ENCODE measurements around the gene ARF1.

Gene ARF1

DNA sequence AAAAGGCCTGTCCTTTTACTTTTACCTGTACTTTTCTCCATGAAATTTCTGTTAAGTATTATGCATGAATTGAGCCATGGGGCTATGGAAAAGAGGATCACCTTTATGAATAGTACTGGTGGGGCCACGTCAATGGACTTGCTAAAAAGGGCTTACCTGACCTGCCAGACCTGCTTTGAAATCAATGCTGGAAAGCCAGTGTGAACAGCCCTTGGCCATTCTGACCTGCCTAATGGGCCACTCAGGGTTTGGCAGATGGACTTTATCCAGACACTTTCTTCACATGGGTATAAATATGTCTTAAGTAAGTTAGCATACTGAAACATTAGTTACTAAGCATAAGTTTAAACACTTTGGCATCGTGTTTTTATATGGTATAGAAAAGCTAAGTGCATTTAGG is 49.3 kb downstream of the ARF1 start:
- no peak overlapping the region for H3K4me3 ChIP-seq (replicated peaks; ENCODE audit: low read depth, low read length)
- no peak for DNase-seq (ENCODE audit: low read depth)
- TF ChIP-seq, protein P1, sequence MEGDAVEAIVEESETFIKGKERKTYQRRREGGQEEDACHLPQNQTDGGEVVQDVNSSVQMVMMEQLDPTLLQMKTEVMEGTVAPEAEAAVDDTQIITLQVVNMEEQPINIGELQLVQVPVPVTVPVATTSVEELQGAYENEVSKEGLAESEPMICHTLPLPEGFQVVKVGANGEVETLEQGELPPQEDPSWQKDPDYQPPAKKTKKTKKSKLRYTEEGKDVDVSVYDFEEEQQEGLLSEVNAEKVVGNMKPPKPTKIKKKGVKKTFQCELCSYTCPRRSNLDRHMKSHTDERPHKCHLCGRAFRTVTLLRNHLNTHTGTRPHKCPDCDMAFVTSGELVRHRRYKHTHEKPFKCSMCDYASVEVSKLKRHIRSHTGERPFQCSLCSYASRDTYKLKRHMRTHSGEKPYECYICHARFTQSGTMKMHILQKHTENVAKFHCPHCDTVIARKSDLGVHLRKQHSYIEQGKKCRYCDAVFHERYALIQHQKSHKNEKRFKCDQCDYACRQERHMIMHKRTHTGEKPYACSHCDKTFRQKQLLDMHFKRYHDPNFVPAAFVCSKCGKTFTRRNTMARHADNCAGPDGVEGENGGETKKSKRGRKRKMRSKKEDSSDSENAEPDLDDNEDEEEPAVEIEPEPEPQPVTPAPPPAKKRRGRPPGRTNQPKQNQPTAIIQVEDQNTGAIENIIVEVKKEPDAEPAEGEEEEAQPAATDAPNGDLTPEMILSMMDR (IDR thresholded peaks at IDR 0.05; ENCODE audit: low read length, missing control alignments) = no peak

DNA sequence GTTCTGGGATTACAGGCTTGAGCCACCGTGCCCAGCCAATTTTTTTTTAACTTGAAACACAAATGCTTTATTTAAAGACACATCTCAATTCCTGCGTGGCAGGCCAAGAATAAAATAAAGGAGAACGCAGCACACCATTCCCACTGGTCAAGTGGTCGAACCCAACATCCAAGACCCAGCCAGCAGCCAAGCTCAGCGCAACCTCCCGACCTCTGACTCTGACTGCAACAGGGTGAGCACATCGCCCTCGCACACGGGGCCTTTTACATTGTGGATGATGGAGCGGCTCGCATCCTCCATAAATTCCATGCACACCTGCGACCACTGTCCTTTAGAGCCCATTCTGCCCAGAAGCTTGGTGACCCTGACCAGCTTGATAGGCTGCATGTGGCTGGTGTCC is 52.1 kb downstream of the ARF1 start:
- TF ChIP-seq, protein P1 (IDR thresholded peaks at IDR 0.05; ENCODE audit: low read length, missing control alignments) = no peak
- no peak for DNase-seq (ENCODE audit: low read depth)
- no peak overlapping the region for H3K4me3 ChIP-seq (replicated peaks; ENCODE audit: low read depth, low read length)

DNA sequence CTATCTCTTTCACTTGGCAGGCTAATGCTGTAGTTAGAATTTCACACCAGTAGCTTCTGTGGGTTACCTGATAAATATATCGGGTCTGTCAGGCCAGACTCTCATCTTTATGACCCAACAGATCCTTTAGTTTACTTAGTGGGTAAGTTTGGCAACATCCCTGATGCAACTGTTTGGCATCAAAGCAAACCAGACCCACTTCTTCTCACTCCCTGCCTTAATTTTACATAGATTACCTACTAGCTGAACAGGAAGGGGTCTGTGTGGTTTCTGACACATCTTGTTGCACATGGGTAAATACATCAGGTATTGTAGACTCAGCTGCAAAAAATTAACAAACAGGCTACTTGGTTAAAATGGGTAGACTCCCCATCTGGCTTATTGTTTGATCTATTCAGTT is 54.4 kb downstream of the ARF1 start:
- TF ChIP-seq, protein P1 (IDR thresholded peaks at IDR 0.05; ENCODE audit: low read length, missing control alignments) = no peak
- H3K4me3 ChIP-seq (replicated peaks; ENCODE audit: low read depth, low read length) = no peak overlapping the region
- DNase-seq (ENCODE audit: low read depth) = no peak

GRCh38 chr1:228139406-228139930 is 57.0 kb downstream of the ARF1 start:
- TF ChIP-seq, protein P1 (IDR thresholded peaks at IDR 0.05; ENCODE audit: low read length, missing control alignments) = no peak
- H3K4me3 ChIP-seq (replicated peaks; ENCODE audit: low read depth, low read length) = peak overlapping the region; percentile 91
- no peak for DNase-seq (ENCODE audit: low read depth)

DNA sequence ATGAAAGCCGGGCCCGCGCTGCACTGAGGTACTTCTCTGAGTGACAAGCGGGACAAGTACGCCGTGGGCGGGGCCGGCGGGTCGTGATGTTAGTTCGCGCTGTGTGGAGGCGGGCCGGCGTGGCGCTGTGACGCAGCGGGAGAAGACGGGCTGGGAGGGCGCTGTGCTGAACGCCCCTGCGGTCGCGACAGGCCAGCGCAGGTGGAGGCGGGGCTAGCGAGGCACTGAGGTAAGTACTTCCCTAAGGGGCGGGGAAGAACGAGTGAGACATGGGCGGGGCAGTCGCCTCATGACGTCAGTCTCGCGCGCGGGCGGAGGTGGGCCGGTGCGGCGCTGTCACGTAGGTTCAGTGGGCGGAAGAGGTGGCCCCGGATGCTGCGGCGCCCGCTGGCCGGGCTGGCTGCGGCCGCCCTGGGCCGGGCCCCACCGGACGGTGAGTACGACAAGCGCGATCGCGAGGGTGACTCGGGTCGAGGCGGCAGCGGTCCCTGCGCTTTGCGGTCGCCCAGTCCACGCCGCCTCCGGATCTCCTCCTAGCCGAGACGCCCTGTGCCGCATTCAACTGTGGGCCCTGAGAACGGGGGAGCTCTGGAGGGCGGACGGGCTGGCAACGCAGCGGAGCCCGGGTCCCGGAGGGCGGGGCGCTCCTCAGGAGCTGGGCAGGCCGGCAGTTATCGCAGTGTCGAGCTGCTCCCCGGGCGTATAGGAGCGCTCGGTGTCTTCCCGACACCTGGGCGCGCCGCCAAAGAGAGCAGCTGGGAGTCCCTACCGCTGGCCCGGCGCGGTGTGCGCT is 57.6 kb downstream of the ARF1 start, which contains the start of gene GUK1:
Gene GUK1 (plus strand): TSS at position 349 of the 793 bp plus-strand sequence. CDS start 24 bp downstream, at position 373.
- TF ChIP-seq, protein P1 (IDR thresholded peaks at IDR 0.05; ENCODE audit: low read length, missing control alignments) = no peak
- DNase-seq (ENCODE audit: low read depth) = peak; percentile 100
- peak within 1 kb of the TSS; percentile 91 for H3K4me3 ChIP-seq (replicated peaks; ENCODE audit: low read depth, low read length)

GRCh38 chr1:228140724-228141225 is 58.3 kb downstream of the ARF1 start:
- H3K4me3 ChIP-seq (replicated peaks; ENCODE audit: low read depth, low read length) = peak overlapping the region; percentile 91
- DNase-seq (ENCODE audit: low read depth) = no peak
- TF ChIP-seq, protein P1 (IDR thresholded peaks at IDR 0.05; ENCODE audit: low read length, missing control alignments) = no peak

Data from fibroblast of pulmonary artery (primary cell).